NCI-H187 (cell line): Measurements from ENCODE around the gene LPA.
"Not testable (repeated sequence)": the region's sequence is repeated elsewhere in the genome, so short reads cannot be mapped to it uniquely, and the experiment has no call there.

Source experiments
- DNase-seq, 2 experiments: peaks; one replicate each; lab custom pipeline; 2025; lab: John Stamatoyannopoulos, UW

LPA gene

GRCh38 chr6:160664198-160664597 is at the start of gene LPA:
LPA (minus strand) TSS chr6:160664275; CDS start chr6:160664214, 61 bp downstream.
- not testable (repeated sequence) for DNase-seq

GRCh38 chr6:160708993-160709392 is 44.9 kb upstream of the LPA start:
- not testable (repeated sequence) for DNase-seq

- not testable (repeated sequence) for DNase-seq
Measured at GRCh38 chr6:160704688-160705087, 40.6 kb upstream of the LPA start.

GRCh38 chr6:160701918-160702680 is 38.0 kb upstream of the LPA start, which contains the start of gene PLG:
PLG (plus strand) TSS chr6:160702244; CDS start chr6:160702305, 61 bp downstream.
- DNase-seq = not testable (repeated sequence)

GRCh38 chr6:160697826-160698225 is 33.8 kb upstream of the LPA start:
- DNase-seq = no peak

- DNase-seq = not testable (repeated sequence)
Measured at GRCh38 chr6:160696884-160697283, 32.8 kb upstream of the LPA start.

- DNase-seq = not testable (repeated sequence)
Measured at GRCh38 chr6:160695622-160696021, 31.5 kb upstream of the LPA start.

GRCh38 chr6:160695025-160695424 is 30.9 kb upstream of the LPA start:
- DNase-seq = not testable (repeated sequence)

GRCh38 chr6:160692369-160692959 is 28.4 kb upstream of the LPA start:
- no peak for DNase-seq

- no peak for DNase-seq
Measured at GRCh38 chr6:160691617-160692016, 27.5 kb upstream of the LPA start.

- no peak for DNase-seq
Measured at GRCh38 chr6:160690458-160690857, 26.4 kb upstream of the LPA start.

GRCh38 chr6:160685762-160686450 is 21.8 kb upstream of the LPA start:
- DNase-seq = no peak

GRCh38 chr6:160685101-160685761 is 21.2 kb upstream of the LPA start:
- not testable (repeated sequence) for DNase-seq

- DNase-seq = no peak
Measured at GRCh38 chr6:160679402-160679769, 15.3 kb upstream of the LPA start.

GRCh38 chr6:160678744-160679401 is 14.8 kb upstream of the LPA start:
- DNase-seq = no peak

GRCh38 chr6:160678230-160678629 is 14.2 kb upstream of the LPA start:
- DNase-seq = no peak

GRCh38 chr6:160676418-160676817 is 12.3 kb upstream of the LPA start:
- not testable (repeated sequence) for DNase-seq

- no peak for DNase-seq
Measured at GRCh38 chr6:160668589-160668988, 4.5 kb upstream of the LPA start.

GRCh38 chr6:160667639-160668481 is 3.8 kb upstream of the LPA start:
- DNase-seq = no peak

- no peak for DNase-seq
Measured at GRCh38 chr6:160662842-160663241, 1.2 kb downstream of the LPA start.

- DNase-seq = no peak
Measured at GRCh38 chr6:160662429-160662828, 1.6 kb downstream of the LPA start.
